GM19468 (cell line): ENCODE results near the gene PIP4P1.
A peak's percentile ranks its signal among the peaks of the same experiment; 100 is the strongest.
"Not testable (repeated sequence)": the region's sequence is repeated elsewhere in the genome, so short reads cannot be mapped to it uniquely, and the experiment has no call there.

ENCODE experiments used
- ATAC-seq: cut with Tn5 transposase; IDR thresholded peaks from one replicate; pipeline ENCODE4 v1.9.1; 2021; ENCODE audit warnings: mild to moderate bottlenecking, moderate library complexity, moderate number of reproducible peaks; ENCODE audit not compliant: unreplicated experiment; ENCODE audit errors: extremely low read depth

PIP4P1 gene

GRCh38 chr14:20461225-20462141, at the start of gene PIP4P1:
Gene PIP4P1 (minus strand): TSS chr14:20461434. CDS start chr14:20461325, 109 bp downstream.
- peak; percentile 96 for ATAC-seq

GRCh38 chr14:20508367-20508766, 47.1 kb upstream of the PIP4P1 start:
- no peak for ATAC-seq

GRCh38 chr14:20507537-20507936, 46.3 kb upstream of the PIP4P1 start:
- ATAC-seq, result not testable (repeated sequence)

- not testable (repeated sequence) for ATAC-seq
These were observed 45.5 kb upstream of the PIP4P1 start for GRCh38 chr14:20506752-20507151.

GRCh38 chr14:20506276-20506675, 45.0 kb upstream of the PIP4P1 start:
- ATAC-seq, result not testable (repeated sequence)

- ATAC-seq, result no peak
These were observed 42.7 kb upstream of the PIP4P1 start for GRCh38 chr14:20503898-20504297.

- ATAC-seq, result no peak
These were observed 40.1 kb upstream of the PIP4P1 start for GRCh38 chr14:20501346-20501745.

GRCh38 chr14:20499881-20500280, 38.6 kb upstream of the PIP4P1 start:
- no peak for ATAC-seq

GRCh38 chr14:20499108-20499507, 37.9 kb upstream of the PIP4P1 start:
- no peak for ATAC-seq

GRCh38 chr14:20498622-20499021, 37.4 kb upstream of the PIP4P1 start:
- ATAC-seq, result no peak

- no peak for ATAC-seq
These were observed 33.9 kb upstream of the PIP4P1 start for GRCh38 chr14:20494935-20495766.

GRCh38 chr14:20493634-20494033, 32.4 kb upstream of the PIP4P1 start:
- no peak for ATAC-seq

GRCh38 chr14:20492486-20492885, 31.3 kb upstream of the PIP4P1 start:
- ATAC-seq, result no peak

- ATAC-seq, result no peak
These were observed 29.3 kb upstream of the PIP4P1 start for GRCh38 chr14:20490563-20490962.

GRCh38 chr14:20489093-20489994, 28.1 kb upstream of the PIP4P1 start:
- ATAC-seq, result peak; percentile 40

GRCh38 chr14:20487396-20487725, 26.1 kb upstream of the PIP4P1 start:
- ATAC-seq, result no peak

GRCh38 chr14:20486684-20487395, 25.6 kb upstream of the PIP4P1 start:
- no peak for ATAC-seq

- no peak for ATAC-seq
These were observed 24.7 kb upstream of the PIP4P1 start for GRCh38 chr14:20485900-20486299.

GRCh38 chr14:20482382-20482781, 21.1 kb upstream of the PIP4P1 start:
- ATAC-seq, result no peak

GRCh38 chr14:20478894-20479293, 17.7 kb upstream of the PIP4P1 start:
- no peak for ATAC-seq
